GM12892 (cell line): ENCODE measurements around the gene FASTK.

Source experiments
- POLR2A ChIP-seq: IDR thresholded peaks from 2 replicates; pipeline ENCODE4 v1.6.1; 2011; ENCODE audit warnings: low read depth, low read length, control low read depth
- POLR2AphosphoS5 ChIP-seq: IDR thresholded peaks from 2 replicates; pipeline ENCODE4 v1.6.1; 2011; ENCODE audit warnings: low read depth, low read length, control low read depth
- TAF1 ChIP-seq: IDR thresholded peaks from 2 replicates; pipeline ENCODE4 v1.6.1; 2011; ENCODE audit warnings: low read depth, mild to moderate bottlenecking, control low read depth, low read length, borderline replicate concordance

GRCh38 chr7:151093748-151094147 is 13.1 kb upstream of the FASTK start:
- TF ChIP-seq POLR2A (no peak), POLR2AphosphoS5 (no peak), TAF1 (no peak)
